GM18868 (cell line): Measurements from ENCODE around the gene TUBA1A.
A peak's percentile ranks its signal among the peaks of the same experiment; 100 is the strongest.
"Not testable (repeated sequence)": the region's sequence is repeated elsewhere in the genome, so short reads cannot be mapped to it uniquely, and the experiment has no call there.

ENCODE experiments used
- ATAC-seq: cut with Tn5 transposase; IDR thresholded peaks from one replicate; pipeline ENCODE4 v1.9.1; 2021; ENCODE audit warnings: mild to moderate bottlenecking, moderate library complexity; ENCODE audit not compliant: unreplicated experiment

Gene TUBA1A

GRCh38 chr12:49188916-49189367 is at the start of gene TUBA1A:
Gene TUBA1A (minus strand): TSS chr12:49189080. CDS start chr12:49188979, 101 bp downstream.
- ATAC-seq = peak; percentile 94

- no peak for ATAC-seq
These were observed 47.5 kb upstream of the TUBA1A start for GRCh38 chr12:49236423-49236822.

GRCh38 chr12:49233842-49234526 is 45.1 kb upstream of the TUBA1A start:
- peak; percentile 45 for ATAC-seq

- no peak for ATAC-seq
These were observed 44.3 kb upstream of the TUBA1A start for GRCh38 chr12:49232940-49233841.

- no peak for ATAC-seq
These were observed 43.2 kb upstream of the TUBA1A start for GRCh38 chr12:49231878-49232655.

- no peak for ATAC-seq
These were observed 41.9 kb upstream of the TUBA1A start for GRCh38 chr12:49230805-49231194.

- no peak for ATAC-seq
These were observed 41.4 kb upstream of the TUBA1A start for GRCh38 chr12:49230176-49230804.

GRCh38 chr12:49228653-49229052 is 39.8 kb upstream of the TUBA1A start:
- ATAC-seq = no peak

- ATAC-seq = no peak
These were observed 38.8 kb upstream of the TUBA1A start for GRCh38 chr12:49227713-49228112.

- no peak for ATAC-seq
These were observed 36.8 kb upstream of the TUBA1A start for GRCh38 chr12:49225576-49226166.

- ATAC-seq = no peak
These were observed 34.9 kb upstream of the TUBA1A start for GRCh38 chr12:49223590-49224369.

- no peak for ATAC-seq
These were observed 34.2 kb upstream of the TUBA1A start for GRCh38 chr12:49223122-49223521.

- no peak for ATAC-seq
These were observed 32.1 kb upstream of the TUBA1A start for GRCh38 chr12:49220972-49221371.

GRCh38 chr12:49219417-49220026 is 30.6 kb upstream of the TUBA1A start:
- ATAC-seq = no peak

- no peak for ATAC-seq
These were observed 23.7 kb upstream of the TUBA1A start for GRCh38 chr12:49212572-49212971.

- not testable (repeated sequence) for ATAC-seq
These were observed 21.8 kb upstream of the TUBA1A start for GRCh38 chr12:49210703-49211102.

GRCh38 chr12:49208676-49209075 is 19.8 kb upstream of the TUBA1A start:
- ATAC-seq = no peak

GRCh38 chr12:49208146-49208545 is 19.3 kb upstream of the TUBA1A start:
- no peak for ATAC-seq

GRCh38 chr12:49206389-49206788 is 17.5 kb upstream of the TUBA1A start:
- ATAC-seq = no peak
